HepG2 (cell line): ENCODE data around the gene RARRES1.

ENCODE experiments used
- ATF1 ChIP-seq: IDR thresholded peaks from 2 replicates; pipeline ENCODE4 v1.6.1; 2016; ENCODE audit warnings: mild to moderate bottlenecking, control low read depth
- CTCF ChIP-seq: sonication (generic); formaldehyde crosslinking; IDR thresholded peaks from 2 replicates; pipeline ENCODE4 v1.5.0; 2020; ENCODE audit warnings: mild to moderate bottlenecking, missing genetic modification reagents, moderate library complexity
- HCFC1 ChIP-seq: fragments of 150-350 bp; IDR thresholded peaks from 2 replicates; pipeline ENCODE4 v1.6.1; 2014; ENCODE audit warnings: low read depth, low read length
- JUNB ChIP-seq: sonication (generic); formaldehyde crosslinking; IDR thresholded peaks from 2 replicates; pipeline ENCODE4 v1.8.0; 2022; ENCODE audit warnings: missing genetic modification reagents, mild to moderate bottlenecking, borderline replicate concordance
- NFYC ChIP-seq: IDR thresholded peaks from 2 replicates; pipeline ENCODE4 v1.6.1; 2016; ENCODE audit warnings: missing genetic modification reagents, missing compliant biosample characterization
- RXRA ChIP-seq: sonication (generic); formaldehyde crosslinking; IDR thresholded peaks from 2 replicates; pipeline ENCODE4 v1.5.1; 2020; ENCODE audit warnings: missing genetic modification reagents
- SETDB1 ChIP-seq: sonication (generic); formaldehyde crosslinking; IDR thresholded peaks from 2 replicates; pipeline ENCODE4 v1.5.1; 2020; ENCODE audit warnings: missing genetic modification reagents, mild to moderate bottlenecking, borderline replicate concordance
- SP4 ChIP-seq: sonication (generic); formaldehyde crosslinking; IDR thresholded peaks from 2 replicates; pipeline ENCODE4 v1.8.1; 2023; ENCODE audit warnings: mild to moderate bottlenecking, missing genetic modification reagents
- YEATS2 ChIP-seq: sonication (generic); formaldehyde crosslinking; IDR thresholded peaks from 2 replicates; pipeline ENCODE4 v1.4.0; 2020; ENCODE audit warnings: missing genetic modification reagents, borderline replicate concordance
- ZNF274 ChIP-seq: sonication (generic); formaldehyde crosslinking; IDR thresholded peaks from 2 replicates; pipeline ENCODE4 v1.5.1; 2020; ENCODE audit warnings: mild to moderate bottlenecking, missing genetic modification reagents
- TF ChIP-seq, protein P1 (sequence below): sonication (generic); formaldehyde crosslinking; IDR thresholded peaks from 2 replicates; pipeline ENCODE4 v1.5.1; 2020; ENCODE audit warnings: mild to moderate bottlenecking, missing genetic modification reagents
- TF ChIP-seq, protein P2 (sequence below): sonication (generic); formaldehyde crosslinking; IDR thresholded peaks from 2 replicates; pipeline ENCODE4 v1.4.0; 2020; ENCODE audit warnings: missing genetic modification reagents
- TF ChIP-seq, protein P3 (sequence below): sonication (generic); formaldehyde crosslinking; IDR thresholded peaks from 2 replicates; pipeline ENCODE4 v1.4.0; 2020; ENCODE audit warnings: missing genetic modification reagents

GRCh38 chr3:158651192-158651591 is 81.1 kb downstream of the RARRES1 start:
- TF ChIP-seq, protein P1, sequence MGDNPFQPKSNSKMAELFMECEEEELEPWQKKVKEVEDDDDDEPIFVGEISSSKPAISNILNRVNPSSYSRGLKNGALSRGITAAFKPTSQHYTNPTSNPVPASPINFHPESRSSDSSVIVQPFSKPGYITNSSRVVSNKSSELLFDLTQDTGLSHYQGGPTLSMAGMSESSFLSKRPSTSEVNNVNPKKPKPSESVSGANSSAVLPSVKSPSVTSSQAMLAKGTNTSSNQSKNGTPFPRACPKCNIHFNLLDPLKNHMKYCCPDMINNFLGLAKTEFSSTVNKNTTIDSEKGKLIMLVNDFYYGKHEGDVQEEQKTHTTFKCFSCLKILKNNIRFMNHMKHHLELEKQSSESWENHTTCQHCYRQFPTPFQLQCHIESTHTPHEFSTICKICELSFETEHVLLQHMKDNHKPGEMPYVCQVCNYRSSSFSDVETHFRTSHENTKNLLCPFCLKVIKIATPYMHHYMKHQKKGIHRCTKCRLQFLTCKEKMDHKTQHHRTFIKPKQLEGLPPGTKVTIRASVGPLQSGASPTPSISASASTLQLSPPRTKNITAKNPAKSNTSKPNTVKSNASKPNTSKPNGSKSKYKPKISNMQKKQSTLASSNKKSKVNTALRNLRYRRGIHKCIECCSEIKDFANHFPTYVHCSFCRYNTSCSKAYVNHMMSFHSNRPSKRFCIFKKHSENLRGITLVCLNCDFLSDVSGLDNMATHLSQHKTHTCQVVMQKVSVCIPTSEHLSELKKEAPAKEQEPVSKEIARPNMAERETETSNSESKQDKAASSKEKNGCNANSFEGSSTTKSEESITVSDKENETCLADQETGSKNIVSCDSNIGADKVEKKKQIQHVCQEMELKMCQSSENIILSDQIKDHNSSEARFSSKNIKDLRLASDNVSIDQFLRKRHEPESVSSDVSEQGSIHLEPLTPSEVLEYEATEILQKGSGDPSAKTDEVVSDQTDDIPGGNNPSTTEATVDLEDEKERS (CRISPR knock-in tag), result no peak
- TF ChIP-seq JUNB (no peak), HCFC1 (no peak), ATF1 (CRISPR knock-in tag) (no peak), RXRA (CRISPR knock-in tag) (no peak), CTCF (CRISPR knock-in tag) (no peak), ZNF274 (CRISPR knock-in tag) (no peak), NFYC (CRISPR knock-in tag) (no peak), SETDB1 (CRISPR knock-in tag) (no peak), SP4 (CRISPR knock-in tag) (no peak), YEATS2 (CRISPR knock-in tag) (no peak)
- TF ChIP-seq, protein P2, sequence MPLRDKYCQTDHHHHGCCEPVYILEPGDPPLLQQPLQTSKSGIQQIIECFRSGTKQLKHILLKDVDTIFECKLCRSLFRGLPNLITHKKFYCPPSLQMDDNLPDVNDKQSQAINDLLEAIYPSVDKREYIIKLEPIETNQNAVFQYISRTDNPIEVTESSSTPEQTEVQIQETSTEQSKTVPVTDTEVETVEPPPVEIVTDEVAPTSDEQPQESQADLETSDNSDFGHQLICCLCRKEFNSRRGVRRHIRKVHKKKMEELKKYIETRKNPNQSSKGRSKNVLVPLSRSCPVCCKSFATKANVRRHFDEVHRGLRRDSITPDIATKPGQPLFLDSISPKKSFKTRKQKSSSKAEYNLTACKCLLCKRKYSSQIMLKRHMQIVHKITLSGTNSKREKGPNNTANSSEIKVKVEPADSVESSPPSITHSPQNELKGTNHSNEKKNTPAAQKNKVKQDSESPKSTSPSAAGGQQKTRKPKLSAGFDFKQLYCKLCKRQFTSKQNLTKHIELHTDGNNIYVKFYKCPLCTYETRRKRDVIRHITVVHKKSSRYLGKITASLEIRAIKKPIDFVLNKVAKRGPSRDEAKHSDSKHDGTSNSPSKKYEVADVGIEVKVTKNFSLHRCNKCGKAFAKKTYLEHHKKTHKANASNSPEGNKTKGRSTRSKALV (CRISPR knock-in tag), result no peak
- TF ChIP-seq, protein P3, sequence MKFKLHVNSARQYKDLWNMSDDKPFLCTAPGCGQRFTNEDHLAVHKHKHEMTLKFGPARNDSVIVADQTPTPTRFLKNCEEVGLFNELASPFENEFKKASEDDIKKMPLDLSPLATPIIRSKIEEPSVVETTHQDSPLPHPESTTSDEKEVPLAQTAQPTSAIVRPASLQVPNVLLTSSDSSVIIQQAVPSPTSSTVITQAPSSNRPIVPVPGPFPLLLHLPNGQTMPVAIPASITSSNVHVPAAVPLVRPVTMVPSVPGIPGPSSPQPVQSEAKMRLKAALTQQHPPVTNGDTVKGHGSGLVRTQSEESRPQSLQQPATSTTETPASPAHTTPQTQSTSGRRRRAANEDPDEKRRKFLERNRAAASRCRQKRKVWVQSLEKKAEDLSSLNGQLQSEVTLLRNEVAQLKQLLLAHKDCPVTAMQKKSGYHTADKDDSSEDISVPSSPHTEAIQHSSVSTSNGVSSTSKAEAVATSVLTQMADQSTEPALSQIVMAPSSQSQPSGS (CRISPR knock-in tag), result no peak
